GM19239 (cell line): ENCODE data around the gene TXNRD2.
A peak's percentile ranks its signal among the peaks of the same experiment; 100 is the strongest.

Experiments
- DNase-seq: peaks from one replicate; pipeline ENCODE4 v3.0.0; 2011; ENCODE audit warnings: low spot score; ENCODE audit not compliant: insufficient read length
- FAIRE-seq: peaks from 2 replicates; lab custom pipeline; 2011; peaks lifted over from hg19 to GRCh38; lab: Jason Lieb, UNC

The TXNRD2 gene

DNA sequence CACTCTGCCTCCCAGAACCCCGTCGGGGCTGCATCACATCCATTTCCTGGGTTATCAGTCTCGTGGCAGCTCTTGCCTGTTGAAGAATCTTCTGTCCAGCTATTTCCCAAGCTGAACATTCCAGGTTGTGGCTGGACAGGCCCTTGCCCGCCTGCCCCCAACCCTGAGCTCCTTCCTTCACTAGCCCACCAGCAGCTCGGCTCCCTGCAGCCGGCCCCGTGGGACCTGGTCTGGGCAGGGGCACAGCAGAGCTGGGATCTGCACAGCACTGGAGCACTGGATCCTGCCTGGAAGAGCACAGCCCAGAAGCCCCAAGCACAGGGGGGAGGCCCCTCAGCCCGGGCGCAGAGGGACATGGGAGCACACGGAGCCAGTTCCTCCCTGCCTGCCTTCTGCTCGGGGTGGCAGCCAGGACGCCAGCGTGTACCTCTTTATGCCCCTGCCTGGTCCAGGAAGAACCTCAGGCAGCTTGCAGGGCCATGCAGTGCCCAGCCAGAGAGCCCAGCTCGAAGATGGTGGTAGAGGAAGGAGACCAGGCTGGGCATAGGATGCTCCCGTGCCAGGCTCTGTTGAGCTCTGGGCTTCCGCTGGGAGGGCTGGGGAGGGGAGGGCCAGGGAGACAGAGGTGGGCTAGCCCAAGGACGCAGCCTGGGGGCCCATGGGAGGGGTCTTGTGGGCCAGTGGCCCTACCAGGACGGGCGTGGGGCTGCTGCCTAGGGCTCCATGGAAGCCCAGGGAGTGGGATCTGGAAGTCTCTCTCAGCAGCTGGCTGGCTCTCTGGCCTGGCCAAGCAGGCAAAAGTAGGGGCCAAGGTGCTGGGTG, 70.4 kb downstream of the TXNRD2 start:
- FAIRE-seq, result no peak
- no peak for DNase-seq

DNA sequence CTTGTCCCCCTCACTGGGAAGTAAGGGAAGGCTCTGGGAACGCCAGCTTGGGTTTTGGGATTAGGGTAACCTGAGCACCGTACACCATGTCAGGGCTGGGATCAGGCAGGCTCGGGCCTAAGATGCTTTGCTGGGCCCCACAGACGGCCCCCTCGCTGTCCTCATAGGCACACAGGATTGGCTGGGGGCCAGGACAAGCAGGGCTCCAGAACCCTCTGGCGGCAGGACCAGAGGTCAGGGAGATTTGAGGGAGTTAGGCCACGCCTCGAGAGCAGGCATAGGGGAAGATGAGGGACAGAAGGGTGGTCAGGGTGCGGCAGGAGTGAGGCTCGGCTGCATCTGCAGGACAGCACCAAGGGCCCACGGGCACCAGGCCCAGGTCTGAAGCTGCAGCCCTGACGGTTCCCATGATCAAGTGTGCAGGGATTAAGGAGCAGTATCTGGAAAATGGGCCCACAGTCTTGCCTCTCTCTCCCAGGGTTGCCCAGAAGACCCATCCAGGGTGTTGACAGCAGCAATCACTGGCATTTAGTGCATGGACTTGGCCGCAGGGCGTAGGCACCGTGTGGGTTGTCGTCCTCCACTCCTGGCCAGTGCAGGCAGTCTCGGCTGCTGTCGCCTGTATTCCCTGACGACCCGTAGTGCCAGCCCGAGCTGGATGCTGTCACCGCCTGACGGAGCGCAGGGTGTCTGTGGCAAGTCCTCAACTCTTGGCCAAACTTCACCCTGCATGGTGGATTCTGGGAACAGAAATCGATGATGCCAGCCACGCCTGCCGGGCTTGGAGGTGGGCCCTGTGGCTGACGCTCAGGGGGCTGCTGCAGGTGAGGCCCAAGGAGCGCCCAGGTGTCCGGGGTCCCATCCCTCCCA, 71.2 kb downstream of the TXNRD2 start:
- DNase-seq (no peak), FAIRE-seq (no peak)

DNA sequence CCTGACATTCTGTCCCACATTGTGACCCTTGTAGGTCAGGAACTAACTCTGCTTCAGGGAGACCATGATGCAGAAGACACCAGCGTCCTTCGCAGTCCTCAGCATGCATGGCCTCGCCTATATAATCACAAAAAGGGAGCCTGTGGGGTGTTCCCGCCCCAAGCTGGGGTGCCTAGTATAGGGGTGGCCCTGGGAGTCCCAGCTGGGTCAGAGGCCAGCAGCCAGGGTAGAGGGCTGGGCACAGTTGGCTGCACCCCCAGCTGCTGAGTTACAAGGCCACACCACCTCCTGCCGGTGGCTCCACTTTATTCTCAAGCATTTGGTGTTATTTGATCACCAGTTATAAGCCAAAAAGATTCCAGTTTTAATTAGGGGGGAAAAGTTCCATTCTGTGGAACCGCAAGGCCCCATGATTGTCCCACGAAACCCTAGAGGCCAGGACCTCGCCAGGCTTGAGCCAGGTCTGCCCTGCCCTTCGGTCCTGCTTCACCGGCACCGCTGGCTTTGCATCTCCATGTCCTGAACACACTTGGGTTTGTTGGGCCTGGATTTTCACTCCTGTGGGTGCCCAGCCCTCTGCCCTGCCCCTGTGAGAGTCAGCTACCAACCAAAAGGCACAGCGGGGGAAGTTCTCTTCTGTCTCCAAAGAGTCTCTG, 72.0 kb downstream of the TXNRD2 start:
- FAIRE-seq, result no peak
- no peak for DNase-seq

DNA sequence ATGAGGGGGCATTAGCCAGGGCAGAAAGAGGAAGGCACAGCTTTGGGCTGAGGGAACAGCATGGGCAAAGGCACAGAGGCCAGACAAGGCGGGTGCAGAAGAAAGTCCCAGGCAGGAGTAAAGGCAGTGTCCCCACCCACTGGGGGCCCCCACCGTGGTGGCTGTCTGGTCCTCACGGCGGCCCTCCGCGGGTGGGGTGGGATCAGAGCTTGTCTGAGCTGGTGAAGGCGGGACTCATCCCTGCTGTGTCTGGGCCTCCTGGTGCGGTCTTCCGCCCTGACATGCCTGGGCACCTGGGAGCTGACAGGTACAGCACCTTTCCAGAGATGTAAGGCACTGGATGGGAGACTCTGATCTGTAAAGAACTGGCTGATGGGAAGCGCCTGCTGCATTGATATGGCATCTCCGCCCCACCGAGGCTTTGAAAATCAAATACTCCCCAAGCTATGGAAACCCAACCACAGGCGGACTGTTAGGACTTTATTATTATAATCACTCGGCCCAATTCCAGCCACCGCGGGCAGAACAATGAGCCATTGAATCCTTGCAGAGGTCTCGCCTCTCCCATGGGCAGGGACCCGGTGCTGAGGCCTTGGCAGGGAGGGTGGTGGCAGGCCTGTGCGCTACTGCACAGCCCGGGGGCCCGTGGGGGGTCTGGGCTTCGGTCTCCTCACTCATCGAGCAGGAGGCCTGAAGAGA, 72.7 kb downstream of the TXNRD2 start:
- FAIRE-seq, result no peak

DNA sequence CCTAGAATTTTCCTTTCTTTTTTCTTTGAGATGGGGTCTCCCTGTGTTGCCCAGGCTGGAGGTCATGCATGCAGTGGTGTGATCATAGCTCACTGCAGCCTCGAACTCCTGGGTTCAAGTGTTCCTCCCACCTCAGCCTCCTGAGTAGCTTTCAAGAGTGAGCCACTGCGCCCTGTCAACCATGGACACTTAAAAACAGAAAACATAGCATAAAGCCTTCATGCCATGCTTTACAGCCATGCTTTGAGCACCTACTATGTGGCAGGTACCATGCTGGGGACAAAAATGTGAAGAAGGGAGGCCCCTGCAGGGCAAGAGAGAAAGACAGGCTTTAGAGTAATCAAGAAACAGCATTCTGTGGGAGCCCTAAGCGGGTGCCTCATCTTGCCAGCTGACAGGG, 73.3 kb downstream of the TXNRD2 start:
- no peak for FAIRE-seq

More for the DNA sequence above, 72.7 kb downstream of the TXNRD2 start:
- no peak for DNase-seq

DNA sequence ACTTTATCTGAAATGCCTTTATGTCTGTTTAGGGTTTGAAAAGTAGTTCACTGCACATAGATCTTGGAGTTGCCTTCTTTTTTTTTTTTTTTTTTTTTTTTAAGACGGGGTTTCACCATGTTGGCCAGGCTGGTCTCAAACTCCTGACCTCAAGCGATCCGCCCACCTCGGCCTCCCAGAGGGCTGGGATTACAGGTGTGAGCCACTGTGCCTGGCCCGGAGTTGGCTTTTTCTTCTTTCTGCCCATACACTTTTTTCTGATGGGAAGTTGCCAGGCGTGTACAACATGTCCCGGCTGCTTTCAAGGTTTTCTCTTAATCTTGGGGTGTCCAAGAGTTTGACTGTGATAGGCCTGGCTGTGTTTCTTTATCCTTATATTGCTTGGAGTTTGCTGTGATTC, 74.0 kb downstream of the TXNRD2 start:
- no peak for FAIRE-seq
- no peak for DNase-seq

More for the DNA sequence above, 73.3 kb downstream of the TXNRD2 start:
- no peak for DNase-seq

DNA sequence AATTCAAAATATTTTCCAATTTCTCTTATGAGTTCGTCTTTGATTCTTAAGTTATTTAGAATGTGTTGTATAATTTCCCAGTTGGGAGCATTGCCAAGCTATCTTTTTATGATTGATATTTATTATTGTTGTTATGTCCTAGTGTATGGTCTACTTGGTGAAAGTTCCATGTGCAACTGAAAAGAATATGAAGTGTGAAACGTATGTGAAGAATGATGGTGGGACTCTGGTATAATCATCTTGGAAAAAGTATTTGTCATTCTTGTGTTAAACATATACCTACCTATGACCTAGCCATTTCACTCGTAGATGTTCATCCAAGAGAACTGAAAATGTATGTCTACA, 75.0 kb downstream of the TXNRD2 start:
- FAIRE-seq (no peak), DNase-seq (no peak)

DNA sequence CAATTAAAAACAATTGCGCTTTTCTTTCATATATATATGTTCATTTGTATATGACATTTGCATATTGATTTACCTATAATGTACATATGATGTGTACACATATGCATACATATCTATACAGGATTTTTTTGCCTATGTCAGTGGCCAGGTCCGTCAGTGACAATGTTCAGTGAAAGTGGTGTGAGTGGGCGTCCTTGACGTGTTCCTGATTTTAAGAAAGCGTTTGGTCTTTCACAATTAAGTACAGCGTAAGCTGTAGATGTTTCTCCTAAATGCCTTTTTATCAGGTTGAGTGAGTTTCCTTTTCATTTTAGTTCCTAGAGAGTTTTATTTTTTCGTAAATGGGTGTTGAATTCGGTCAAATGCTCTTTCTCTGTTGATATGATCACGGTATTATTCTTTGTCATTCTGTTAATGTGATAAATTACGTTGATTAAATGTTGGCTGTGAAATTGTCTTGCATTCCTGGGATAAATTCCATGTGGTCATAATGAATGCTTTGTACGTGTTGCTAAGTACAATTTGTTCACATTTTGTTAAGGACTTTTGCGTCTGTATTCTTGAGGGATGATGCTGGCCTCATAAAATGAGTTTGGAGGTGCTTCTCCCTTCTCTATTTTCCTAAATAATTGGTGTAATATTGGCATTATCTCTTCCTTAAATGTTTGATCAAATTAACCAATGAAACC, 76.3 kb downstream of the TXNRD2 start:
- no peak for DNase-seq
- FAIRE-seq, result no peak

DNA sequence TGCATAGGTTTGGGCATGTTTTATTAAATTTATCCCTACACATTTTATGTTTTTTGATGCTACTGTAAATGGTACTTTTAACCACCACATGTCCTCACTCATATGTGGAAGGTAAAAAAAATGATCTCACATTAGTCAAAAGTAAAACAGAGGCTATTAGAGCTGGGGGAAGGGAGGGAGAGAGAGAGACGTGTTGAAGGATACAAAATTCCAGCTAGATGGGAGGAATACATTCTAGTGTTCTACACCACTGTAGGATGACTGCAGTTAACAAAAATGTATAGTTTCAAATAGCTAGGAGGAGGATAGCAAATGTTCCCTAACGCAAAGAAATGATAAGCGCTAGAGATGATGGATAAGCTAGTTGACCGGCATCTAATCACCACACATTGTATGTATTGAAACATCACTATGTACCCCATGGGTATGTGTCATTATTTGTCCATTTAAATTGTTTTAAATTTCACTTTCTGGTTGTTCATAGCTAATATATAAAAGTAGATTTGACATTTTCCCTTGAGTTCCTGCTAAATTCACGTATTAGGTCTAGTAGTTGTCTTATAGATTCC, 77.0 kb downstream of the TXNRD2 start:
- FAIRE-seq (no peak), DNase-seq (no peak)

DNA sequence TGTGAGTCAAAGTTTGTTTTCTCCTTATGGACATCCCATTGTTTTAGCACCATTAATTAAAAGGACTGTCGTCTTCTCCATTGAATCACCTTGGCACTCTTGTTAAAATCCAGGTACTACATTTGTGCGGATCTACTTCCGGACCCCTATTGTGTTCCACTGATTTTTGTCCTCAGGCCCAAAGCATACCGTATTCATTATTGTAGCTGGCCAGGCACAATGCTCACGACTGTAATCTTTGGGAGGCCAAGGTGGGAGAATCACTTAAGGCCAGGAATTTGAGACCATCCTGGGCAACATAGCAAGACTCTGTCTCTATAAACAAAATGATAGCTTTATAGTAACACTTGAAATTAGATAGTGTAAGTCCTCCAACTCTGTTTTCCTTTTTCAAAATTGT, 78.0 kb downstream of the TXNRD2 start:
- DNase-seq (no peak), FAIRE-seq (no peak)

DNA sequence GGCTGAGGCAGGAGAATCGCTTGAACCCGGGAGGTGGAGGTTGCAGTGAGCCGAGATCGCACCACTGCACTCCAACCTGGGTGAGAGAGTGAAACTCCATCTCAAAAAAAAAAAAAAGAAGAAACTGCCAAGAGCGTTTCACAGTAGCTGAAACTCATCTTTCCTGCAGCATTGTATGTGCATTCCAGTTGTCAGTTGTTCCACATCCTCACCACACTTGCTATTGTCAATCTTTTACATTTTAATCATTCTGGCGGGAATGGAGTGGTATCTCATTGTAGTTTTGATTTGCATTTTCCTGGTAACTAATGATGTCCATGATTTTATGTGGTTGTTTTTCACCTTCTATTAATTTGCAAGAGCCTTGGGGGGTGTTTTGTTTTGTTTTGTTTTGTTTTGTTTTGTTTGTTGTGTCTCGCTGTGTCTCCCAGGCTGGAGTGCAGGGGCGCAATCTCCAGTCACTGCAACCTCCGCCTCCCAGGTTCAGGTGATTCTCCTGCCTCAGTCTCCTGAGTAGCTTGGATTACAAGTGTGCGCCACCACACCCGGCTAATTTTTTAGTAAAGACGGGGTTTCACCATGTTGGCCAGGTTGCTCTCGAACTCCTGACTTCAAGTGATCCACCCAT, 78.9 kb downstream of the TXNRD2 start:
- no peak for FAIRE-seq
- no peak for DNase-seq

DNA sequence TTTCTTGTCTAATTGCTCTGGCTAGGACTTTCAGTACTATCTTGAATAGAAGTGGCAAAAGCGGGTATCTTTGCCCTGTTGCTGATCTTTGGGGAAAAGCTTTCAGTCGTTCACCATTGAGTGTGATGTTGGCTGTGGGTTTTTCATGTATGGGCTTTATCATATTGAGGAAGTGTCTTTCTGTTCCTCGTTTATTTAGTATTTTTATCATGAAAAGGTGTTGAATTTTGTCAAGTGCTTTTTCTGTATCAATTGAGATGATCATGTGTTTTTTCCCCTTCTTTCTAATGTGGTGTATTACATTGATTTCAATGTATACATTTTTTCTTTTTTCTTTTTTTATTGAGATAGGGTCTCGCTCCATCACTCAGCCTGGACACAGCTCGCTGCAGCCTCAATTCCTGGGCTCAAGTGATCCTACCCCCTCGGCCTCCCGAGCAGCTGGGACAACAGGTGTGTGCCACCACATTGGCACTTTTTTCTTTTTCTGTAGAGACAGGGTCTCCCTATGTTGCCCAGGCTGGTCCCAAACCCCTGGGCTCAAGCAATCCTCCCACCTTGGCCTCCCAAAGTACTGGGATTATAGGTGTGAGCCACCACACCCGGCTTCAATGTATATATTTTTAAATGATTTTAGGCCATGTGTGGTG, 81.6 kb downstream of the TXNRD2 start:
- FAIRE-seq (no peak), DNase-seq (no peak)

DNA sequence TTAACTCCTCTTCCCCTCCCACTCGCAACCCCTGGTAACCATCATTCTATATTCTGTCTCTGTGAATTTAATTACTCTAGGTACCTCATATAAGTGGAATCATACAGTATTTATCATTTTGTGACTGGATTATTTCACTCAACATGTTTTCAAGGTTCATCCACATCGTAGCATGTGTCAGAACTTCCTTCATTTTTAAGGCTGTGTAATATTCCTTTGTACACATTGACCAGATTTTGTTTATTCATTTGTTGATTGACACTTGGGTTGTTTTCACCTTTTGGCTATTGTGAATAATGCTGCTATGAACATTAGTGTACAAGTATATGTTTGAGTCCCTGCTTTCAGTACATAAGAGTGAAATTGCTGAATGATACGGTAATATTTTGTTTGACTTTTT, 84.2 kb downstream of the TXNRD2 start:
- FAIRE-seq (no peak), DNase-seq (no peak)

DNA sequence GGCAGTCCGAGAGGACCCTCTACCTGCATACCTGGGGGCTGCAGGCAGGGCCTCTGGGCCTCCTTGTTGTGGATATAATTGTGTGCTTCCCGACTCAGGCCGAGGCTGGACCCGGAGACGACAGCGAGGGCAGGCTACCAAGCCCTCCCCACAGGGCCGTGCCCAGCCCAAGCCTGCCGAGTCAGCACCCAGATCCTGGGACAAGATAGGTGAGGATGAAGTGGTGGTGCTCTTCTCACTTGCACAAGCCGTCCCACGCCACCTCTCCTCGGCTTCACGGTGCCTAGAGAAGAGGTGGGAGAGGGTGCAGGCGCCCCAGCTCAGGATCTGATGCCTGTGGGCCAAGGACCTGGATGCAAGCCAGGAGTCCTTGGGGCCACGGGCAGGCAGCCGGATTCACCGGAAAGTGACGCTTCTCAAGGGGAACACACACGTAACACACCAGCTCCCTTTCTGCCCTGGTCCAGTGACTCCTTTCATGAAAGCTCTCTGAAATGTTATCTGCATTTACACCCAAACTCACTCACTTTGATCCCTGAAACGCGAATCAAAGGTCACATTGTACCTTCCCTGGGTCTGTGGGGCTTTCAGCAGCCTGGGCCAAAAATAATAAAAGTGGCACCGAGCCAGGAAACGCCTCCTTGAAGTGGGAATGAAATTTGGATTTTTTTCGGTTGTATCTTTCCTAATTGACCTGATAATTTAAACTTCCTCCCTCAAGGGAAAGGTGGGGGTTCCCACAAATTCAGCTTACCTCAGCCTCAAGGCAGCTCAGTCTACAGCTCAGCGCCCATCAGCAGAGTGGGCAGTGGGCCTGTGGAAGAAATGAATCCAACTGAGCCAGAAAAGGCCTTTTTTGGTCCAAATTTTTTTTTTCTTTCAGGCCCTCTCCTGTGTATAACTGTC, 85.9 kb downstream of the TXNRD2 start:
- peak; percentile 85 for FAIRE-seq
- DNase-seq, result peak; percentile 57

DNA sequence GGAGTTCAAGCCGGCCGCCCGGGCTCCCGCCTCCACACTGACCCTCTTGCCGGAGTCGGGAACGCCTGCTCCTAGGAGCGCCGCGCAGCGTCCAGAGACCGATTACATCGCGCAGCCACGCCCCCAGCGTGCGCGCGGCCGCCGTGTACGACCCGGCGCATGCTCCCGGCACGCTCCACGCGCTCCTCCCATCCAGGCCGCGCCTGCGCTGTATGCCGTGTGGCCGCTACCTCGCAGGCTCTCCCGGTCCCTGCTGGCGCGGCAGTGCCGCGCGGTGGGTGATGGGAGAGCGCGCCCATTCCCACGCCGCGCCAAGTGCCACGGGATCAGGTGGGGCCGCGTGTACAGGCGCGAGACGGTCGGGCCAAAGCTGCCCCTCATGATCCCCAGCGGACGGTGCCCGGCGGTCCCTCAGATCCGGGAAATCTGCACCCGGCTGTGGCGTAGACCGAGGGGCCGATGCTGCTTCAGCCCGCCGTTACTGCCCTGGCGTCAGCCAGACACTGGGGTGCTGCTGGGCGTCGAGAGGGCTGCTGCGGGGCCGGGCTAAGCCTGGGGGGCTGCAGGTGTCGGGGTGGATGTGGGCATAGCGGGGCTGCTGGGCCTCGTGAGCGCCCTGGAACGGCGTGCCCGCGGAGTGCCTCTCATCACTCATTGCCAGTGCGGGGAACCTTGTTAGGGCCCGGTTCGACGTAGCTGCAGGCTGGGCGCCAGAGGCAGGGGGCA, 86.7 kb downstream of the TXNRD2 start, which contains the start of the genes GNB1L and RTL10:
Gene GNB1L (minus strand): TSS at position 97 of the 726 bp plus-strand sequence. CDS start 33,519 bp downstream, outside the sequence.
Gene RTL10 (minus strand): TSS at position 97 of the 726 bp plus-strand sequence. CDS start 2,613 bp downstream, outside the sequence.
- peak; percentile 82 for FAIRE-seq
- DNase-seq, result peak; percentile 94
